Activated T-cell treated with anti-CD3 and anti-CD28 coated beads, Interleukin-2, amount 50 U/mL, for 24 hours (primary cell): ENCODE results near the gene PGF.
"Not testable (repeated sequence)": the region's sequence is repeated elsewhere in the genome, so short reads cannot be mapped to it uniquely, and the experiment has no call there.

Experiments used
- DNase-seq: peaks from one replicate; pipeline ENCODE4 v3.0.0-alpha.2; 2020
- H3K27ac Mint-ChIP-seq: 2 replicates; pipeline ENCODE4 v1.8.0; 2020; ENCODE audit warnings: mild to moderate bottlenecking, mixed read lengths
- H3K27me3 Mint-ChIP-seq: 2 replicates; pipeline ENCODE4 v1.8.0; 2020; ENCODE audit warnings: mixed read lengths
- H3K36me3 Mint-ChIP-seq: 2 replicates; pipeline ENCODE4 v1.8.0; 2020; ENCODE audit warnings: low read depth, mixed read lengths
- H3K4me1 Mint-ChIP-seq: 2 replicates; pipeline ENCODE4 v1.8.0; 2020; ENCODE audit warnings: low read depth, mixed read lengths
- H3K4me3 Mint-ChIP-seq: 2 replicates; pipeline ENCODE4 v1.8.0; 2020; ENCODE audit warnings: mild to moderate bottlenecking, moderate library complexity, mixed read lengths
- H3K9me3 Mint-ChIP-seq: 2 replicates; pipeline ENCODE4 v1.8.0; 2020; ENCODE audit warnings: mixed read lengths

Gene PGF

DNA sequence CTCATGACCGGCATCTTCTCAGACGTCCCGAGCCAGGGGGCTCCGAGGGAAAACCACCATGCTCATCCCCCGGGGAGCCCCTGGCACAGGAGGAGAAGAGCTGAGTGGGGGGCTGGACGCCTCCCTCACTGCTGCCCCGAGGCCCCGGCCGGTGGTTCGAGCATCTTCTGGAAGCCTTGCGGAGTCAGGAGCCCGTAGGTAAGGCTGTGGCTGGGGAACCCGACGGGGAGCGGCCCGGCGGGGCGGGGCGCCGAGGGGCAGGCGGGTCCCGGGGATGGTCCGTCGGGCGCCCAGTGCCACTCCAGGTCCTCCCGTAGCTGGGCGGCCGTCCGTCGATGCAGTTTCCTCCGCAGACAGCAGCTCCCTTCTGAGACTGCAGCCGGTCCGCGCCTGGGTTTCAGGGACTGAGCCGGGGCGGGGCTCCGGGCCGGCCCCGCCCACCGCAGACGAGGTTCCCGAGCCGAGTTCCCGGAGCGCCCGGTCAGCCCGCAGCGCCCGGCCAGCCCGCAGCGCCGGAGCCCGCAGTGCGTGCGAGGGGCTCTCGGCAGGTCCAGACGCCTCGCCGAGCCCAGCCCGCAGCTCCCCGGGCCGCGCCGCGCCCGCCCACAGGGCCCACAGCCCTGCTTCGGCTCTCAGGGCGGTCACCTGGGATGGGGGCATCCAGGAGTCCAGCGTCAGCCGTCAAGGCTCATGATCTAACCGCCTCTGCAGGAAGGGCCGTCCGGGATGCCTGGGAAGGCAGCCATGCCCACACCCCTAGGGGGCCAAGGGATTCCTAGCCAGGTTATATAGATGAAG, at the start of gene PGF:
TSS of gene PGF (minus strand) at position 369 of the 798 bp plus-strand sequence. CDS start at position 14, 355 bp downstream.
- Mint-ChIP-seq H3K4me1 (no peaks in the 10 kb centered on the region), H3K27ac (no peak within 1 kb of the TSS), H3K36me3 (no peaks in the 10 kb centered on the region), H3K27me3 (peaks cover 18% of the 10 kb centered on the region), H3K4me3 (peak within 1 kb of the TSS; percentile 42), H3K9me3 (no peaks in the 10 kb centered on the region)
- peak; percentile 56 for DNase-seq

DNA sequence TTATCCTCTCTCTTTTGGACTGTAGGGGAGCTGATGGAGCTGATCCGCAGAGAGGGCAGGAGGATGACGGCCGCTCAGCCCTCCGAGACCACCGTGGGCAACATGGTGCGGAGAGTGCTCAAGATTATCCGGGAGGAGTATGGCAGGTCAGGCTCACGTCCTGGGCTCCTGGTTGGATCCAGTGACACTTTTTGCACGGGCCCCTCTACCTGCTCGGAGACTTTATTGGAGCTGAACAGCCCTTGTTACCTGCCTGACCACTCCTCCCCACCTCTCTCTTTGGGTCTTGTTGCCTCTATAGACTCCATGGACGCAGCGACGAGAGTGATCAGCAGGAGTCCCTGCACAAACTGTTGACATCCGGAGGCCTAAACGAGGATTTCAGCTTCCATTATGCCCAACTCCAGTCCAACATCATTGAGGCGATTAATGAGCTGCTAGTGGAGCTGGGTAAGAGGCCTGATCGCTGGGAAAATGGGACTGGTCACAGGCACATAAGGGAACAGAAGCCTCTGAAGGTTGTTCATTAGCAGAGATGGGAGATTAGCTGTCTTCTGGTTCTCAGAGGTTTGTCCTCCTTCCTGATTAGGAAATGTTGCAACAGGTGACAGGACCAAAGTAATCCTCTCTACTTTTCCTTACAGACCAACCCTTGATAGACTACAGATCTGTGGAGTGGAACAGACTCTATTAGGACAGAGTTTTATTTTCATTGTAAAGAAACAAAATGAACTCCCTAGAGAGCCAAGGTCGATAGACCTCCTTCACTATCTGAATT, 48.0 kb upstream of the PGF start:
- H3K36me3 Mint-ChIP-seq, result peaks cover 57% of the 10 kb centered on the region
- no peak for DNase-seq

DNA sequence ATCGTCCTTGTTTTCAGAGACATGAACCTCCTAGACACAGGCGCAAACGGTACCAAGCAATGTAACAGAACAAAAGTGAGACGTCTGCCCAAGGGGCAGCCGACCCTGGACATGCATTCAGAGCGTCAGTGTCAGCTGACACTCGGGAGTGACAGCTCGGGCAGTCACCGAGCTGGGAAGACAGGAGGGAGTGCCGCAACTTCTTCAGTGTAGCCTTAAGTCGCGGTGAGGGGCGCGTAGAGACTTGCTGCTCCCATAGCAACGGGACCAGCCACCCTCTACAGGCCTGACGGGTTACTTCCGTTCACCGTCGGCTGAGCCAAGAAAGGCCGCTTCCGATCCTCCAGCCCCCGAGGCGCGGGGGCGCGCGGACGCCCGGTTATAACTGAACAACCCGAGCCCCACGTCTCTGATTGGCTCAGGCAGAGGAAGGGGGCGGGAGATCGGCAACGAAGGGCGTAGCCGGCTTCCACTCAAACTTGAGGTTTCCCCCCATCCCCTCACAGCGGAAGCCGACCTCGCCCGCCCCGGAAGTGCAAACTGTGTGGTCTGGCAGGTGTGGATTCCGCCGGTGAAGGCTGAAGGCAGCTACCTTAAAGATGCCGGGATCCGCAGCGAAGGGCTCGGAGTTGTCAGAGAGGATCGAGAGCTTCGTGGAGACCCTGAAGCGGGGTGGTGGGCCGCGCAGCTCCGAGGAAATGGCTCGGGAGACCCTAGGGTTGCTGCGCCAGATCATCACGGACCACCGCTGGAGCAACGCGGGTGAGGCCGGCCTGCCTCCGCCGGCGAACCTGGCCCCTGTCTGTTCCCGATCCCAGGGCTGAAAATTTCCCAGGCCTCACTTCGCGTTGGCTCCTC, 47.2 kb upstream of the PGF start, which contains the start of gene EIF2B2:
TSS of gene EIF2B2 (plus strand) at position 530 of the 858 bp plus-strand sequence. CDS start at position 600, 70 bp downstream.
- peak; percentile 99 for DNase-seq
- Mint-ChIP-seq H3K4me3 (peak within 1 kb of the TSS; percentile 97), H3K4me1 (peaks cover 44% of the 10 kb centered on the region), H3K27me3 (no peaks in the 10 kb centered on the region), H3K36me3 (peaks cover 49% of the 10 kb centered on the region), H3K27ac (peak within 1 kb of the TSS; percentile 97), H3K9me3 (no peaks in the 10 kb centered on the region)

More for the DNA sequence above, 48.0 kb upstream of the PGF start:
- Mint-ChIP-seq H3K4me3 (peak overlapping the region; percentile 97), H3K27me3 (no peaks in the 10 kb centered on the region), H3K9me3 (no peaks in the 10 kb centered on the region), H3K27ac (peak overlapping the region; percentile 97), H3K4me1 (peaks cover 46% of the 10 kb centered on the region)

GRCh38 chr14:75001899-75002298, 46.5 kb upstream of the PGF start:
- Mint-ChIP-seq H3K4me1 (peaks cover 39% of the 10 kb centered on the region), H3K36me3 (peaks cover 42% of the 10 kb centered on the region), H3K4me3 (peak overlapping the region; percentile 97), H3K27me3 (no peaks in the 10 kb centered on the region), H3K27ac (peak overlapping the region; percentile 97), H3K9me3 (no peaks in the 10 kb centered on the region)
- DNase-seq, result no peak

- H3K27ac Mint-ChIP-seq, result no peak overlapping the region
- no peak overlapping the region for H3K4me3 Mint-ChIP-seq
- no peaks in the 10 kb centered on the region for H3K9me3 Mint-ChIP-seq
- no peaks in the 10 kb centered on the region for H3K27me3 Mint-ChIP-seq
- DNase-seq, result no peak
- peaks cover 35% of the 10 kb centered on the region for H3K4me1 Mint-ChIP-seq
- H3K36me3 Mint-ChIP-seq, result peaks cover 35% of the 10 kb centered on the region
These were observed 45.9 kb upstream of the PGF start for GRCh38 chr14:75001261-75001660.

GRCh38 chr14:74995781-74996180, 40.4 kb upstream of the PGF start:
- H3K4me3 Mint-ChIP-seq, H3K36me3 Mint-ChIP-seq, DNase-seq, H3K27ac Mint-ChIP-seq, H3K4me1 Mint-ChIP-seq, H3K27me3 Mint-ChIP-seq, H3K9me3 Mint-ChIP-seq: not testable (repeated sequence)

DNA sequence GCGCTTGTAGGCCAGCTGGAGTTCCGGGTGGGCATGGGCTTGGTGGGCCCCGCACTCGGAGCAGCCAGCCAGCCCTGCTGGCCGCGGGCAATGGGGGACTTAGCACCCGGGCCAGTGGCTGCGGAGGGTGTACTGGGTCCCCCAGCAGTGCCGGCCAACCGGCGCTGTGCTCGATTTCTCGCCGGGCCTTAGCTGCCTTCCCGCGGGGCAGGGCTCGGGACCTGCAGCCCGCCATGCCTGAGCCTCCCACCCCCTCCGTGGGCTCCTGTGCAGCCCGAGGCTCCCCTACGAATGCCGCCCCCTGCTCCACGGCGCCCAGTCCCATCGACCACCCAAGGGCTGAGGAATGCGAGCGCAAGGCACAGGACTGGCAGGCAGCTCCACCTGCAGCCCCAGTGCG, 38.8 kb upstream of the PGF start:
- not testable (repeated sequence) for DNase-seq, H3K27ac Mint-ChIP-seq, H3K36me3 Mint-ChIP-seq, H3K27me3 Mint-ChIP-seq, H3K4me3 Mint-ChIP-seq, H3K4me1 Mint-ChIP-seq, H3K9me3 Mint-ChIP-seq

DNA sequence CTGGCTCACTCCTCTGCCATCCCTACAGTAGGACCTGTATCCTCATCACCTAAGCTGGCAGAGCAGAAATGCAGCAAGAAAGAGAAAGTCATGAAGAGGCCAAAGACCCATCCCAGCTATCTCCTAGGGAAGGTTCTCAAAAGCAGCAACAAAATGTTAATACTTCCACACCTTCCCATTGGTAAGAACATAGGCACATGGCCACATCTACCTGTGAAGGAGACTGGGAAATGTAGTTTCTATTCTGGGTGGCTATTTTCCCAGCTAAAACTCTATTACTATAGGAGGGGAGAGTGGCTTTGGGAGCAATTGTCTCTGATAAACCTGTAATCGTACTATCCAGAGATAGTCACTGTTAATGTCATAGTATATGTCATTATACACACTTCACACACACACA, 33.6 kb upstream of the PGF start:
- Mint-ChIP-seq H3K4me1 (no peaks in the 10 kb centered on the region), H3K27me3 (no peaks in the 10 kb centered on the region), H3K36me3 (no peaks in the 10 kb centered on the region), H3K27ac (no peak overlapping the region), H3K9me3 (no peaks in the 10 kb centered on the region), H3K4me3 (no peak overlapping the region)
- DNase-seq, result no peak

- no peak overlapping the region for H3K27ac Mint-ChIP-seq
- H3K36me3 Mint-ChIP-seq, result no peaks in the 10 kb centered on the region
- H3K4me3 Mint-ChIP-seq, result no peak overlapping the region
- no peaks in the 10 kb centered on the region for H3K9me3 Mint-ChIP-seq
- H3K27me3 Mint-ChIP-seq, result no peaks in the 10 kb centered on the region
- DNase-seq, result no peak
- H3K4me1 Mint-ChIP-seq, result no peaks in the 10 kb centered on the region
These were observed 32.7 kb upstream of the PGF start for GRCh38 chr14:74988131-74988530.

GRCh38 chr14:74985806-74986205, 30.4 kb upstream of the PGF start:
- H3K4me1 Mint-ChIP-seq, result no peaks in the 10 kb centered on the region
- H3K4me3 Mint-ChIP-seq, result no peak overlapping the region
- no peak for DNase-seq
- no peaks in the 10 kb centered on the region for H3K36me3 Mint-ChIP-seq
- H3K9me3 Mint-ChIP-seq, result no peaks in the 10 kb centered on the region
- no peaks in the 10 kb centered on the region for H3K27me3 Mint-ChIP-seq
- no peak overlapping the region for H3K27ac Mint-ChIP-seq

DNA sequence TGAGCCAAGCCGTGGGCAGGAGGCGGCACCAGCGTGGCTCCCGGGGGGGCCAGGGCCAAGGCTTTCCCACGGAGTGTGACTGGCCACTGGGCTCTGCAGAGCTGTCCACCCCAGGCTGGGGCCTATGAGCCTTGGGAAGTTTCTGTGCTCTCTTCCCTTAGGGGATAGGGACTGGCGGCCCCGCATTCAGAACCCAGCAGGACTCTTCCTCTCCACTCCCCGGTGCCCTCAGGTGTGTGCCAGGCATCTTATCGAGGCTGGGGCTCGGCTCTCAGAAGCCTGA, 29.6 kb upstream of the PGF start:
- Mint-ChIP-seq H3K4me3 (no peak overlapping the region), H3K27me3 (no peaks in the 10 kb centered on the region), H3K36me3 (no peaks in the 10 kb centered on the region), H3K27ac (no peak overlapping the region), H3K4me1 (no peaks in the 10 kb centered on the region), H3K9me3 (no peaks in the 10 kb centered on the region)
- no peak for DNase-seq

- no peaks in the 10 kb centered on the region for H3K9me3 Mint-ChIP-seq
These were observed 29.0 kb upstream of the PGF start for GRCh38 chr14:74984236-74985027.

DNA sequence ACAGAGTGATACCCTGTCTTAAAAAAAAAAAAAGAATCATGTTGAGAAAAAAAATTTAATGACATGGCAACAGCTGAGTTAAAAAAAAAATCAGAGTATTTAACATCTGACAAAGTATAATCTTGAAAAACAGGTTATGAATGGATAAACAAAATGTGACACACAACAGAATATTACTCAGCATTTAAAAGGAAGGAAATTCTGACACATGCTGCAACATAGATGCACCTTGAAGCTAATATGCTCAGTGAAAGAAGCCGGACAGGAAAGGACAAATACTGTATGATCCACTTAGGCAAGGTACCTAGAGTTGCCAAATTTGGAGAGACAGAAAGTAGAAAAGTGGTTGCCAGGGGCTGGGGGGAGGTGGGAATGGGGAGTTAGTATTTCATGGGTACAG, 27.9 kb upstream of the PGF start:
- Mint-ChIP-seq H3K4me3 (no peak overlapping the region), H3K36me3 (no peaks in the 10 kb centered on the region), H3K27ac (no peak overlapping the region), H3K9me3 (no peaks in the 10 kb centered on the region), H3K4me1 (no peaks in the 10 kb centered on the region), H3K27me3 (no peaks in the 10 kb centered on the region)
- no peak for DNase-seq

More at GRCh38 chr14:74984236-74985027, 29.0 kb upstream of the PGF start:
- H3K36me3 Mint-ChIP-seq, result no peaks in the 10 kb centered on the region
- H3K27ac Mint-ChIP-seq, result no peak overlapping the region
- no peaks in the 10 kb centered on the region for H3K27me3 Mint-ChIP-seq
- H3K4me3 Mint-ChIP-seq, result no peak overlapping the region
- DNase-seq, result no peak
- H3K4me1 Mint-ChIP-seq, result no peaks in the 10 kb centered on the region

GRCh38 chr14:74982661-74983060, 27.3 kb upstream of the PGF start:
- H3K4me1 Mint-ChIP-seq, result no peaks in the 10 kb centered on the region
- no peak overlapping the region for H3K4me3 Mint-ChIP-seq
- no peaks in the 10 kb centered on the region for H3K9me3 Mint-ChIP-seq
- H3K27ac Mint-ChIP-seq, result no peak overlapping the region
- DNase-seq, result no peak
- H3K36me3 Mint-ChIP-seq, result no peaks in the 10 kb centered on the region
- no peaks in the 10 kb centered on the region for H3K27me3 Mint-ChIP-seq
